ENCODE measurements around the gene TUBAL3. TPM values are rescaled to one million over a fixed set of nuclear protein-coding genes. Genes with fewer than 3 reads are reported as not detected.

Gene TUBAL3
- under 1 TPM in 1 of 4 donors, not detected in 3; 0.57 TPM for total RNA-seq

DNA sequence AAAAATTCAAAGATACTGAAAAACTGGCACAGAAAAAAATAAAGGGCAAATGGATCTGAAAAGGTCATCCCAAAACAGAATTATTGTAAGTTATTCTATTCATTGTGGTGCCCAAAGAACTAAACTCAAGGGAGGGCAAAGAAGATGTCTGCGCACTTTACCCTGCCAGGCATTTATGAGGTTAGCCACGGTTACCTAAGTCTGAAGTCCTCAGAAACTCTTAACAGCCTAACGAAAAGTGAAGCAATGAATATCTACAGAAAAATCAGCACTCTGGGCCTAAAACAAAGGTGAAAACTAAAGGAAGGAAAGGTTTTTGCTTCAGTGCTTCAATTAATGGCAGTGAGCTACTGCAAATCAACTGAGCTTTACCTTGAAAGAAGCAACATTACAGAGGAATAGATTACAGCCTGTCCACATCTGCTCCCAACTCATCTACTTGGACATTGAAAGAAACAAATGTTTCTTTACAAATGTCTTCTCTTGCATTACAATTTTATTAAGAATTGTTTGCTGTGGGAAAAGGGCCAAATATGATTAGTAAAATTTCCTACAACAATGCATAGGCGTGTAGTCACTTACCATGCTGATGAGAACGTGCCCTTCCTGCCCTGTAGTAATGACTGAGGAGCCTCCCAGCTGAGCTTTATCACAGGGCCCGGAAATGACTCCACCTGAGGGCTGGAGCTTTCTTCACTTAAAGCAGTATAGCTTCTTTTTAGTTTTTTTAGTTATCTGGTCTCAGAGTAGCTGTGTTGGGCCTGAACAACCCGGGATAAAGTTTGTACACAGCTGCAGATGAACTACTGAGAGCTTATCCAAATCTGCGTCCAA lies at the start of gene TUBAL3:
Gene TUBAL3 (minus strand): TSS at position 621 of the 834 bp plus-strand sequence. CDS start 36 bp downstream, at position 585.
- TF ChIP-seq, protein P1, sequence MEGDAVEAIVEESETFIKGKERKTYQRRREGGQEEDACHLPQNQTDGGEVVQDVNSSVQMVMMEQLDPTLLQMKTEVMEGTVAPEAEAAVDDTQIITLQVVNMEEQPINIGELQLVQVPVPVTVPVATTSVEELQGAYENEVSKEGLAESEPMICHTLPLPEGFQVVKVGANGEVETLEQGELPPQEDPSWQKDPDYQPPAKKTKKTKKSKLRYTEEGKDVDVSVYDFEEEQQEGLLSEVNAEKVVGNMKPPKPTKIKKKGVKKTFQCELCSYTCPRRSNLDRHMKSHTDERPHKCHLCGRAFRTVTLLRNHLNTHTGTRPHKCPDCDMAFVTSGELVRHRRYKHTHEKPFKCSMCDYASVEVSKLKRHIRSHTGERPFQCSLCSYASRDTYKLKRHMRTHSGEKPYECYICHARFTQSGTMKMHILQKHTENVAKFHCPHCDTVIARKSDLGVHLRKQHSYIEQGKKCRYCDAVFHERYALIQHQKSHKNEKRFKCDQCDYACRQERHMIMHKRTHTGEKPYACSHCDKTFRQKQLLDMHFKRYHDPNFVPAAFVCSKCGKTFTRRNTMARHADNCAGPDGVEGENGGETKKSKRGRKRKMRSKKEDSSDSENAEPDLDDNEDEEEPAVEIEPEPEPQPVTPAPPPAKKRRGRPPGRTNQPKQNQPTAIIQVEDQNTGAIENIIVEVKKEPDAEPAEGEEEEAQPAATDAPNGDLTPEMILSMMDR (IDR thresholded peaks at IDR 0.05; ENCODE audit: low read depth), result no peak

DNA sequence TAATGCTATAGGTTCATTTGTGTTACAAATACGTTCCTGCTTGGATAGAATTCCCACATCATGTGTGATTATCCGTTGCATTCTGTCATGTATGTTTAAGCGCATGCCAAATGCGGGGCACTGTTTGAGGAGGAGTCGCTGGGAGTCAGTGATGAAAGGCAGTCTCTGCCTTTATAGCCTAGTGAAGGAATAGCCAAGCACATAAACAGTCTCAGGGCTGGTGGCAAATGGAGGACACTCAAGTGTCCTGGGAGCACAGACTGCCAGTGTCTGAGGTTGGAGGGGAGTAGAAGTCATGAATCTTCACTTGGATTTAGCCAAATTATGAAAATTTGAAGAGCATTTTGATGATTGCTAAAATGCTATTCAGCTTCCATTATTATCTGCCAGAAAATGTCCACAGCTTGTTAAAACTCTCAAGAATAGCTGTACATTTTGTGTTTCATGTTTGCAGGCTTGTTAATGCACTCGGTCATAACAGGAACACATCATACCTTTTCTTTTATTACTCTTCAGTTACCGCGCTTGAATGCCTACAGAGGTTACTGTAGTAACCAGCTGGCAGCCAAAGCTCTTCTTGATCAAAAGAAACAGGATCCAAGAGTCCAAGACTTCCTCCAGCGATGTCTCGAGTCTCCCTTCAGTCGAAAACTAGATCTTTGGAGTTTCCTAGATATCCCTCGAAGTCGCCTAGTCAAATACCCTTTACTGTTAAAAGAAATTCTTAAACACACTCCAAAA lies 49.3 kb upstream of the TUBAL3 start:
- TF ChIP-seq, protein P1 (IDR thresholded peaks at IDR 0.05; ENCODE audit: low read depth), result no peak

DNA sequence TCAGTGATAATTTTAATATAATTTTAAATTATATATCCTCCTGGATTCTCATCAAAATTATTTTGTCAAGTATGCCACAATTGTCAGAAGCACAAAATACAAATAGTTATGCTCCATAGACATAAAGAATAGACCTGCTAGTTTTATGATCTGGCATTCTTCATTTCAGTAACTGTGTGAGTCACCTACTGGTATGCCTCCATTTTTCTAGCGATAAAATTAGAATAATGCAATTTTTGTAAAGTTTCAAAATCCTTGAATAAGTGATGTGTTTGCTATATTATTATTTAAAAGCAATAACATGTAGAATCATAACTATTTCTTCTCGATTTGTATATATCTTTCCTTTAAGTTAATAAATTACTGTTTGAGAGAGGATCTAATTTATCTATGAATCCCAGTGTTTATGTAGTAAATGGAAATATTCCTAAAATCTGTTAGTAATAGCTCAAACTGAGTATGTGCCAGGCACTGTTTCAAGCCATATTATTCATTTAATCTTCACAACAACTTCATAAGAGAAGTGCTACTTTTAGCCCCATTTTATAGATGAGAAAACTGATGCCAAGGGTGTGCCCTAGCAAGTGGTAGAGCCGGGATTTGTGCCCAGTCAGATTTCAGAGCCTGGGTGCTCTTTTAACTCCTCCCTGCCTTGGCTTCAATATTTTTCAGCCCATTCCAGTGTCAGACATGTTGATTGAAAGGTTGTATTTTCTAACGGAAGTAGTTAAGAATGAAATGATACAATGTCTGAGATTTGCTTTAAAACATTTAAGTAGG lies 46.2 kb upstream of the TUBAL3 start:
- TF ChIP-seq, protein P1 (IDR thresholded peaks at IDR 0.05; ENCODE audit: low read depth), result no peak

DNA sequence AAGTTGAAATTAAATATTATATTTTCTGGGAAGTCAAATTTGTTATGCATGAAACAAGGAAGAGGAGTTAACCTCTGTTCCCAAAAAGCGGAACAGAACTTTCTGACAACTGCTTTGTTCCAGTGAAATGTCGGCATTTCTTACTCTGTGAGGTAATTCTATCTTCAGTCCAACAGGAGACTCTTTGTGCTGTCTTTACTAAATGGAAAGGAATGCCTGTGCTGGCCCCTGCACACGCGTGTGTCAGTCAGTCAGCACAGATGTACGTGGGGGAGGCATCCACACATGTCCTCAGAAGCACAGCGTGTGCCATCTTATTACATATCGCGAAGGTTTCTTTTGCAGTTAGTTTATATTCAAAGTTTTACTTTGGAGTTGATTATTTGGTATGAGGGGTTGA lies 45.2 kb upstream of the TUBAL3 start:
- TF ChIP-seq, protein P1 (IDR thresholded peaks at IDR 0.05; ENCODE audit: low read depth), result no peak

DNA sequence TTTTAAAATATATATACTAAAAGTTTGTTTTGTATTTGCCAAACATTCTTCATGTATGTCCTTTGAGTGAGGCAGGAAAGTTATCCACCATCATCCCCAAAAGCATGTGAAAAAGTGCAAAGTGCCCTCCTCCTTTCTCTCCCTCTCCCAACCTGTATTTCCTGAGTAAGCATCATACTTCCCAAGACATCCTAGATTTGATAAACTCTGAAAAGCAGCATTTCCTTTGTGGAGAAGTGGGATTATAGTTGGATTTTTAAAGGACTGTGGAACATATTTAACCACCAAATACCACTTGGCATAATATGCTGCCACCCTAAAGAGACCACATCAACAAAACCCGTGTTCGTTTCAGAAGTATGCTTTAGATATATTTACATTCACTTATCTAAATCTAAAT lies 44.6 kb upstream of the TUBAL3 start:
- TF ChIP-seq, protein P1 (IDR thresholded peaks at IDR 0.05; ENCODE audit: low read depth), result no peak

DNA sequence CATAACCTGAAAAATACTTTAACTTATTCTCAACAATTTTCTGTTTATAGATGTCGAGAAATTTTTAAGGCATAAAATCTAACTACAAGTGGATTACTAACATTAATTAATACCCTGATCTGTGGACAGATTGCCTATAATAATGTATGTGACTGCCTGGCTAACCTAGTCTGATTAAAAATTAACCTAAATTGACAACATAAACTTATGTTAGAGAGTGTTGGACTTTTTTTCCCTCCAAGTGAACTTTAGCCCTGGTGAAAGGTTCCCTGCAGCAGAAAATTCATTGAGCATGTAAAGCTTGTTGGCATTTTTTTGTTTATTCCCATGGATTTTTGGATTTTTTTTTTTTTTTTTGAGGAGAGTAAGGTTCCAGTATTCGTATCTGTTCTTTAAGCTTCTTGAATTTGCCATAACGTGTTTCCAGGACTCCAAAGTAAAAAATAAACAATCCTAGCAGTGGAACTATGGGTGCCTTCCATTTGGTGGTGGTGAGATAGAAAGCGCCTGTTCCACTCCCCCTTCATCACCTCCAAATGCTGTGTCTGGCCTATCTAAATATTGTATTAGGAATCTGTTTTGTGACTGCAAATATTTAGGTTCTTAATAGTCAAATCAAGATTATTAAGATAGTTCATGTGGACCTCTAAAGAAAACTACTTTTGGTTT lies 43.8 kb upstream of the TUBAL3 start:
- TF ChIP-seq, protein P1 (IDR thresholded peaks at IDR 0.05; ENCODE audit: low read depth), result no peak
